ENCODE results near the gene APAF1. TPM values are rescaled to one million over a fixed set of nuclear protein-coding genes. Genes with fewer than 3 reads are reported as not detected.

The APAF1 gene
- total and polyA plus RNA-seq, 10 of the 15 experiments (the other 5 are each of a cell fraction or from before 2014, with no cell fraction given): 4.2 to 19.1 (median 14.2) TPM

DNA sequence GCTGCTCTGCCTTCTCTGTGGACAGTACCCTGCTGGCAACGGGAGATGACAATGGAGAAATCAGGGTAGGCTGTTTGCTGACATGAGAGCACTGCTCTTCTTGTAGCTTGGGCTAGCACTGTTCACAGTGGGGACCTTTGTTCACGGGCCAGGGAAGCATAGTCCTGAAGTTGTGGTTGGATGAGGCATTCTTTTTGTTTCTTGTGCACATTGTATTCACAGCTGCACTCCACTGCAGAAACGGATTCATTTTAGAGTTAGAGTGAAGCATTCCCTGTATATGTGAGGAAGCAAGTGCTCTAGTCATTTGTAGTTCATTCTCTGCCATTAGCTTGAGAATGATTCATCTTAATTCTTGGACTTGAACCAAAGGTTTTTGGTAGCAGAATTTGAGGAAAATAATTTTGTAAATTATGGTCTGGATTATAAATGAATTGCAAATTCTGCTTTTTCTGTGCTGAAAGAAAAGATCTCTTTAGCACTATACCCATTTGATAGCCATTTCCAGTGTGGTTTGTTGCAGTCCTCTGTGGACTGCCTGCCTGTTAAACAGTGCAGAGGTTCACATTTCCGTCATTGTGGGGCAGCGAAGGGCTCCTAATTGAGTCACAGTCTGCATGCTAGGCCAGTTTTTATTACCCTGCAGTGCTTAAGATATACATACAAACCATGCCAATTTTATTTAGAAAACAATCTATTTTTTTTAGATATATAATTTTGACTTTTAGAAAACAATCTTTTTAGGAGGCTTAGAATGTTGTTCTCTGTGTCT, 80.6 kb downstream of the APAF1 start:
- Histone ChIP-seq H3K27ac (ENCODE audit: control insufficient read depth, insufficient read depth) (no peak overlapping the region), H3K4me1 (ENCODE audit: control insufficient read depth, insufficient read depth, low read length) (no peaks in the 10 kb centered on the region), H3K27me3 (replicated peaks in 1 of 2; ENCODE audit: control insufficient read depth in 2 of 2, insufficient read depth in 2 of 2, low read length in 1 of 2) (no peaks in the 10 kb centered on the region), H2AFZ (ENCODE audit: control insufficient read depth, low read depth, low read length) (no peak overlapping the region), H3K4me3 (no peak overlapping the region), H4K20me1 (ENCODE audit: control insufficient read depth, insufficient read depth) (no peaks in the 10 kb centered on the region), H3K4me2 (ENCODE audit: control insufficient read depth, insufficient read depth) (no peak overlapping the region), H3K36me3 (ENCODE audit: control insufficient read depth in 2 of 2, insufficient read depth in 2 of 2, low read length in 1 of 2) (peaks cover 4 to 24% of the 10 kb centered on the region in 2 experiments; a peak in 3 of 4 replicates), H3K79me2 (ENCODE audit: control insufficient read depth, insufficient read depth, low read length) (no peaks in the 10 kb centered on the region), H3K9ac (ENCODE audit: control insufficient read depth, insufficient read depth, low read length) (no peak overlapping the region), H3K9me3 (replicated peaks; ENCODE audit: control insufficient read depth, insufficient read depth, low read length) (no peaks in the 10 kb centered on the region)
- ChIA-PET SMC1A (ENCODE audit: uncharacterized antibody, unreplicated experiment) (interaction anchor here (0.7 to 7.5 kb wide), 10 partner anchors 11 to 272 kb away, joined by 3 to 48 read pairs (median 4); no protein-coding TSS in a partner anchor), POLR2A (no interaction called here), RAD21 (ENCODE audit: unreplicated experiment) (interaction anchor here (1.1 to 2.0 kb wide), 4 partner anchors 15 to 272 kb away, joined by 3 to 17 read pairs (median 4); no protein-coding TSS in a partner anchor), CTCF (interaction anchor here (0.6 to 2.4 kb wide), 16 partner anchors 9 to 273 kb away, joined by 3 to 37 read pairs (median 4); no protein-coding TSS in a partner anchor)
- TF ChIP-seq SMAD5 (IDR thresholded peaks at IDR 0.05; ENCODE audit: low read depth) (no peak), ZNF274 (IDR thresholded peaks at IDR 0.05; ENCODE audit: insufficient read depth, insufficient read length) (no peak), CTCF (IDR thresholded peaks at IDR 0.05 in 2 of 3, conservative IDR thresholded peaks at IDR 0.05 in 1 of 3; ENCODE audit: control insufficient read depth in 2 of 3, extremely low read depth in 1 of 3, insufficient read depth in 1 of 3, low read depth in 3 of 3, low read length in 3 of 3) (peak; percentile 46 to 48 (median 47); a peak in 5 of 6 replicates), RAD21 (IDR thresholded peaks at IDR 0.05; ENCODE audit: insufficient read depth, low read depth, low read length) (peak; percentile 59), SMC3 (IDR thresholded peaks at IDR 0.05; ENCODE audit: borderline replicate concordance, low read length) (peak; percentile 42; the same call in 1 of the 2 replicates)
- TF ChIP-seq, protein P1, sequence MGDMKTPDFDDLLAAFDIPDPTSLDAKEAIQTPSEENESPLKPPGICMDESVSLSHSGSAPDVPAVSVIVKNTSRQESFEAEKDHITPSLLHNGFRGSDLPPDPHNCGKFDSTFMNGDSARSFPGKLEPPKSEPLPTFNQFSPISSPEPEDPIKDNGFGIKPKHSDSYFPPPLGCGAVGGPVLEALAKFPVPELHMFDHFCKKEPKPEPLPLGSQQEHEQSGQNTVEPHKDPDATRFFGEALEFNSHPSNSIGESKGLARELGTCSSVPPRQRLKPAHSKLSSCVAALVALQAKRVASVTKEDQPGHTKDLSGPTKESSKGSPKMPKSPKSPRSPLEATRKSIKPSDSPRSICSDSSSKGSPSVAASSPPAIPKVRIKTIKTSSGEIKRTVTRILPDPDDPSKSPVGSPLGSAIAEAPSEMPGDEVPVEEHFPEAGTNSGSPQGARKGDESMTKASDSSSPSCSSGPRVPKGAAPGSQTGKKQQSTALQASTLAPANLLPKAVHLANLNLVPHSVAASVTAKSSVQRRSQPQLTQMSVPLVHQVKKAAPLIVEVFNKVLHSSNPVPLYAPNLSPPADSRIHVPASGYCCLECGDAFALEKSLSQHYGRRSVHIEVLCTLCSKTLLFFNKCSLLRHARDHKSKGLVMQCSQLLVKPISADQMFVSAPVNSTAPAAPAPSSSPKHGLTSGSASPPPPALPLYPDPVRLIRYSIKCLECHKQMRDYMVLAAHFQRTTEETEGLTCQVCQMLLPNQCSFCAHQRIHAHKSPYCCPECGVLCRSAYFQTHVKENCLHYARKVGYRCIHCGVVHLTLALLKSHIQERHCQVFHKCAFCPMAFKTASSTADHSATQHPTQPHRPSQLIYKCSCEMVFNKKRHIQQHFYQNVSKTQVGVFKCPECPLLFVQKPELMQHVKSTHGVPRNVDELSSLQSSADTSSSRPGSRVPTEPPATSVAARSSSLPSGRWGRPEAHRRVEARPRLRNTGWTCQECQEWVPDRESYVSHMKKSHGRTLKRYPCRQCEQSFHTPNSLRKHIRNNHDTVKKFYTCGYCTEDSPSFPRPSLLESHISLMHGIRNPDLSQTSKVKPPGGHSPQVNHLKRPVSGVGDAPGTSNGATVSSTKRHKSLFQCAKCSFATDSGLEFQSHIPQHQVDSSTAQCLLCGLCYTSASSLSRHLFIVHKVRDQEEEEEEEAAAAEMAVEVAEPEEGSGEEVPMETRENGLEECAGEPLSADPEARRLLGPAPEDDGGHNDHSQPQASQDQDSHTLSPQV (IDR thresholded peaks at IDR 0.05): 0 out of 2 replicates have a peak, but pooled peaks have one; percentile 6
- no TSS peak for BruUV-seq (replicated peaks)
- in situ Hi-C loops (cut with MboI) (no loop called here), intact Hi-C loops (cut with micrococcal nuclease; ENCODE audit: unreplicated experiment) (loop anchor here (1.0 kb wide), 1 partner anchor 273 kb away; no protein-coding TSS in a partner anchor)
- WGBS (ENCODE audit: insufficient coverage, insufficient replicate concordance, low lambda C conversion rate, missing lambda C conversion rate): 38% methylated on average over 5 of the region's 5 CpGs
- FAIRE-seq (no peak), ATAC-seq (peak; percentile 96), DNase-seq (ENCODE audit: low read depth, low spot score) (no peak)
